MM.1S (cell line): ENCODE data around the gene ING3.

ENCODE experiments used
- CTCF ChIP-seq: fragments of 300-600 bp; sonication (generic); IDR thresholded peaks from 2 replicates; pipeline ENCODE4 v1.5.1; 2016; ENCODE audit warnings: antibody characterized with exemption, low read length, mixed read lengths
- EZH2 ChIP-seq: fragments of 300-600 bp; sonication (generic); optimal IDR thresholded peaks from 2 replicates; pipeline ENCODE3; 2017; ENCODE audit warnings: low read depth, mild to moderate bottlenecking, antibody characterized with exemption, low read length, mixed read lengths
- EZH2phosphoT487 ChIP-seq: fragments of 300-600 bp; sonication (generic); IDR thresholded peaks from 2 replicates; pipeline ENCODE4 v1.6.1; 2018; ENCODE audit warnings: antibody characterized with exemption, low read length

DNA sequence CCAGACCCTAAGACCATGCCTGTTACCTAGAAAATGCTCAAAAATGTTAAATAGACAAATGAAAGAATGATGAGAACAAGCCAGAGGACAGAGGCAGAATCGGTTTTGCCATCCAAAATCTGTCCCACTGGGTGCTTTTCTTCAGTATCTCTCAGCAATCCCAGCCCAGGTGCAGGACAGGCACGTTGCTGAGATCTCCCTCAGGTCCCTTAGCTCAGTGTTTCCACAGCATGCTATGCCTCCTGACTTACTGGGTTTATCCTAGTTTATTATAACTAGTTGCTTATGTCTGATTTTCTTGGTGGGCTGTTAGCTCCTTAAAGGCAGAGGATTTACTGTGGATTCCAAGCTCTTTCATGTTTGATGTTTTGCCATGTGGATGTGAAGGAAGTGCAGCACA is 58.2 kb downstream of the ING3 start:
- TF ChIP-seq CTCF: no peak
- TF ChIP-seq EZH2: no peak
- no peak for TF ChIP-seq EZH2phosphoT487
